DOHH2 (cell line): ENCODE data around the gene KANK4.

Experiments
- CTCF ChIP-seq: fragments of 200-600 bp; sonication (generic); IDR thresholded peaks from one replicate; pipeline ENCODE4 v1.5.1; 2014; ENCODE audit warnings: antibody characterized with exemption, mild to moderate bottlenecking, low read depth, low read length; ENCODE audit not compliant: poor library complexity, severe bottlenecking
- EZH2phosphoT487 ChIP-seq: fragments of 200-600 bp; sonication (generic); IDR thresholded peaks from 2 replicates; pipeline ENCODE4 v1.6.1; 2017; ENCODE audit warnings: borderline replicate concordance, mild to moderate bottlenecking, antibody characterized with exemption, low read length, moderate library complexity, mixed read lengths

GRCh38 chr1:62230718-62231117 lies 88.5 kb downstream of the KANK4 start:
- TF ChIP-seq CTCF (no peak), EZH2phosphoT487 (no peak)
